NCI-H146 treated with DMSO at 0.1 percent for 48 hours (cell line): ENCODE measurements around the gene SNX6.
"Not testable (repeated sequence)": the region's sequence is repeated elsewhere in the genome, so short reads cannot be mapped to it uniquely, and the experiment has no call there.

Source experiments
- DNase-seq: peaks from one replicate; lab custom pipeline; 2025; ENCODE audit not compliant: unreplicated experiment; lab: John Stamatoyannopoulos, UW

The SNX6 gene

DNA sequence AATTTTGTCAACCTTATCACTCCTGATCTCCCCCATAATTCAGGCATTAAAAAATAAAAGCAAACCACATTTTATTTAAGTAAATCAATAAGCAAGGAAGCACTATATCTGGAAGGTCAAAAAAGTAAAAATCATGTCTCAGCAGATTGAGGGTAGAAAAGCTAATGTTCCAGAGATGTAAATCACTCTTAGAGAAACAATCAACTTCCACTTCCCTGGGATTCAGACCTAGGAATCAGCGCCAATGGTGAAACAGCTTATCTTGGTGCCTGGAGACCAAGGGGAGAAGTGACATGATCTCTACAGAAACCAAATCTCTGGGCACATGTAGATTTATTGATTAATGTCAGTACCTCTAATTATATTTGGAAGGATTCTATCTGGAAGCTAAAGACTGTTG lies 10.9 kb upstream of the SNX6 start:
- DNase-seq: no peak

DNA sequence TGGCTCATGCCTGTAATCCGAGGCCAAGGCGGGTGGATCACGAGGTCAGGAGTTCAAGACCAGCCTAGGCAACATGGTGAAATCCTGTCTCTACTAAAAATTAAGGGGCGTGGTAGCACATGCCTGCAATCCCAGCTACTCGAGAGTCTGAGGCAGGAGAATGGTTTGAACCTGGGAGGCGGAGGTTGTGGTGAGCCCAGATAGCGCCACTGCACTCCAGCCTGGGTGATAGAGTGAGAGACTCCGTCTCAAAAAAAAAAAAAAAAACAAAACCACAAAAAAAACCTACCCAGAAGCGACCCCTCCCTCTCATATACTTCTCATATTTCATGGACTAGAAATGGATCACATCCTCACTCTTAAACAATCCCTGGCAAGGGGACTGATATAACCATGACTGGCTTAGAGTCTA lies 4.4 kb upstream of the SNX6 start:
- not testable (repeated sequence) for DNase-seq

DNA sequence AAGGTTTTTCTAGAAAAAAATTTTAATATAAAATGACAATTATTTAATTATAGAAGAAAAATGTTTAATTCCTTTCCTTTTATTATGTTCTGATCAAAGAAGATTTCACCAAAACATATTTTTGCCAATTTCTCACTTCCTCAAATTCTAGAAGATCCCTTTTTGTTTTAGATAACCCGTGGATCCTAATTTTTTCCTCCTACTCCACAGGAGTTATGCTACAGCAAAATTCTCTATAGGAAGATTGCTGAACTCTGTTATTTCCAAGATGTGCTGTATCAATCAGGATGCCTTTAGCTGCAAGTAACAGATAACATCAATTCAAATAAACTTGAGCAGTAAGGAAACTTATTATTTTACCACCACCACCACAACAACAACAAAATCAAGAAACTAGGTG lies 3.8 kb upstream of the SNX6 start:
- no peak for DNase-seq

DNA sequence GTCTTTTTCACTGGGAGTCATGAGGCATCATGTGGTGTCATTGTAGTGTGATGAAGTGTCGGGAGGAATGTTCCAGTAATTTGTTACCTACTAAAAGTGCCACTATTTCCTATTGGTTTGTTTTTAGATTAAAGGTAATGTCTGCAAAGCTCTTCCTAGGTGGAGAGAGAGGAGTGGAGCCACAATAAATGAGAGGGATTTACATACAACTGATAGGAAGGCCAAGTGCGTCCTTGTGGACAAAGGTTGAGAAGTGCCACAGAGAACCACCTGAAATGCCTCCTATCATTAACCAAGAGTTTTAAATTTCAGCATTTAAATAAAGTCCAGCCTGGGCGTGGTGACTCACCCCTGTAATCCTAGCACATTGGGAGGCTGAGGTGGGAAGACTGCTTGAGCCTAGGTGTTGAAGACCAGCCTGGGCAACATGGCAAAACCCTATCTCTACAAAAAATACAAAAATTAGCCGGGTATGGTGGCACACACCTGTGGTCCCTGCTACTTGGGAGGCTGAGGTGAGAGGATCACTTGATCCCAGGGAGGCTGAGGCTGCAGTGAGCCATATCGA lies 2.5 kb upstream of the SNX6 start:
- no peak for DNase-seq

DNA sequence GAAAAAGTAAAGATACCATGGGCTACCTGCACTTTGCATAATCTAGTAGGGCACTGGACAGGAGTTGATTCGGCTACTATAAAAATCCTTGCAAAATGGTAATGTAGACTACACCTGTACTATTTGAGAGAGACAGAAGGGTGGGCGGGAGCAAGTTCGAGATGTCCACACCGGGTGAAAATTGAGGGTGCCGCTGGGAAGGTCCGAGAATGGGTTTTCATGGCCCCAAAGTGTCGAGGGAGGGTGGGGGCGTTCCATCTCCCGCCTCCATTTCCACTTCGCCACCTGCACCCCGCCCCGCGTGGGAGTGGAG lies 648 bp downstream of the SNX6 start:
- no peak for DNase-seq

DNA sequence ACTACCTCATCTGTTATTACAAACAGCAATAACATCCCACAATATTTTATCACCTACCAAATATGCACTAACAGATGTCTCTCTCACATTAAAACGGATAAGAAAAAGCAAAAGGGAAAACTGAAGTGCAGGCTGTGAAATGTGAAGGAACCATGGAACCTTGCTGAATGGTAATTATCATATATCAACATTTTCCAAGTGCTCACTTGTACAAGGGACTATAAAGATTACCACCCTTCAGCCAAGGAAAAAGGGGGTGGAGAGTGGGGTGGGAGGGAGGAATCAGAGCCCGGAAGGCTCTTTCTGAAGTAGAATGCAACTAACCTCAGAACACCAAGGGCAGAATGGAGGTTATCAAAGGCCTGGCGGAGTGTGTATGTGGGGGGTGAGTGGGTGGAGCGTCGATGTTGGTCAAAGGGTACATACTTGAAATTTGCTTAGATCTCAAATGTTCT lies 1.2 kb downstream of the SNX6 start:
- no peak for DNase-seq

DNA sequence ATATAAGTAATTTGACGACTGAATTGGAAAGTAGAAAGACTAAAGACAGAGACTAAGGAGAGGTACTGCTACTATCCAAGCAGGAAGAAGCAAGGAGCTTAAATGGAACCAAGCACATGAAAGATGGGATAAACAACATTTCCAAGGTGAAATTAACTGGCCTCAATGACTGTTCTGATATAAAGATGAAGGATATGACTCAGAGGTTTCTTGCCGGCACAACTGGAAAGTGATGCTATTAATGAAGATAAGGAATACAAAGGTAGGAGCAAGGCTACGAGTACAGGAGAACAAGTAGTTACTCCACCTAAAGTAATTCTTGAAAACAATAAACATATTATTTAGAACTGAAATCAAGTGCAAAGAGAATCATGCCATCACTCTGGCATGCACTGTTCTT lies 6.4 kb downstream of the SNX6 start:
- DNase-seq: no peak

DNA sequence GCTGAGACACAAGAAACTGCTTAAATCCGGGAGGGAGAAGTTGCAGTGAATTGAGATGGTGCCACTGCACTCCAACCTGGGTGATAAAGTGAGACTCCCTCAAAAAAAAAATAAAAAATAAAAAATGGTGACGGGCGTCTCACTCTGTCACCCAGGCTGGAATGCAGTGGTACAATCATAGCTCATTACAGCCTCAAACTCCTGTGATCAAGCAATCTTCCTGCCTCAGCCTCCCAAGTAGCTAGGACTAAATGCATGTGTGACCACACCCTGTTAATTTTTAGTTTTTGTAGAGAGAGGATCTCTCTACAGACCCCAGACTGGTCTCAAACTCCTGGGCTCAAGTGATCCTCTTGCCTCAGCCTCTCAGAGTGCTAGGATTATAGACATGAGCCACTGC lies 9.1 kb downstream of the SNX6 start:
- no peak for DNase-seq

DNA sequence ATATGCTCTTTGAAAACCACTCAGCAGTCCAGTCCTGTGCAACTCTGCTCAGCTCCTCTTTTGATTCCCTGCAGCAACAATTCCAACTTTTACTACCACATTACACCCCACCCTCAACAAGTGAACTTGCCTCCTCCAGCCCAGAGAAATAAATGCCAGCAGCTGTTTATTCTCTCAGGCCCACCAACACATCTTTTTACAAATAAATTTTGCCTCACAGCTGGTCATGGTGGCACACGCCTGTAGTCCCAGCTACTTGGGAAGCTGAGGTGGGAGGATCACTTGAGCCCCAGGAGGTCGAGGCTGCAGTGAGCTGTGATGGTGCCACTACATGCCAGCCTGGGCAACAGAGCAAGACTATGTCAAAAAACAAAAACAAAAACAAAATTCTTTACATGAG lies 9.8 kb downstream of the SNX6 start:
- no peak for DNase-seq

DNA sequence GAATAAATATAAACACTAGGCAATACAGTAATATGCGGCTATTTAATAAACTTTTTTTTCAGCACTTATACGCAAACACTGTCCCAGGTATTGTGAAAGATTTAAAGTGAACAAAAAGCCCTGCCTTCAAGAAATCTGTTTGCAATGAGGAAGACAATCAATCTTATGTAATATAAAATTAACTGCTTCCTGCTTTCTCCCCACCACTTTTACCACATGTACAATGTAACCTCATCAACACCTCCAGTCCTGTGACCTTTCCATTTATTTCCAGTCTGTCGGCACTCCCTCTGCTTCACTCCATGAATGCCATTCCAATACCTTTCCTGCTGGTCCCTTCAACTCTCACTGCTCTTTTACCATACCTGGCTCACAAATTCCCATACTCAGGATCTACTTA lies 10.5 kb downstream of the SNX6 start:
- no peak for DNase-seq

DNA sequence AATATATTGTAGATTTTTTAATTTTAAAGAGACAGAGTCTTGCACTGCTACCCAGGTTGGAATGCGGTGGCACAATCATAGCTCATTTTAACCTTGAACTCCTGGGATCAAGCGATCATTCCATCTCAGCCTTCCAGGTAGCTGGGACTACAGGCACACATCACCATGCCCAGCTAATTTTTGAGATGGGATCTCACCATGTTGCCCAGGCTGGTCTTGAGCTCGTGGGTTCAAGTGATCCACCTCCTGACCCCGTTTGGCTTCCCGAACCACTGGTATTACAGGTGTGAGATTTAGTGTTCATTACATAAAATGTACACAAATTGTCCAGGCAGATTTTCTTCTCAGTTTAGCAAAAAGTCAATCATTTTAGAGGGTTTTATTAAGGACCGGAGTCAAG lies 13.6 kb downstream of the SNX6 start:
- no peak for DNase-seq

DNA sequence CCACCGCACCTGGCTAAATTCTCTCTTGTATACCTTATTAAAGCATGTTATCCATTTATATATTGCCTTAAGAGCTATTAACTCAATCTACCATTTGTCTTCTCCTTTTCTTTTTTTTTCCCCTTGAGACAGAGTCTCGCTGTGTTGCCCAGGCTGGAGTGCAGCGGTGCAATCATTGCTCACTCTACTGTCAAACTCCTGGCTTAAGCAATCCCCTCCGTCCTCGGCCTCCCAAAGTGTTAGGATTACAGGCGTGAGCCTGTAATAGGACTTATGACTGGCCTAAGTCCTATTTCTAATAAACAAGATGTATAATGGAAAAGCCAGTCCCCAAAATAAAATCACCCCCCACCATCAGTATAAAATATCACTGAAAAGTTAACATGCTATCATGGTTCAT lies 14.4 kb downstream of the SNX6 start:
- DNase-seq: no peak

DNA sequence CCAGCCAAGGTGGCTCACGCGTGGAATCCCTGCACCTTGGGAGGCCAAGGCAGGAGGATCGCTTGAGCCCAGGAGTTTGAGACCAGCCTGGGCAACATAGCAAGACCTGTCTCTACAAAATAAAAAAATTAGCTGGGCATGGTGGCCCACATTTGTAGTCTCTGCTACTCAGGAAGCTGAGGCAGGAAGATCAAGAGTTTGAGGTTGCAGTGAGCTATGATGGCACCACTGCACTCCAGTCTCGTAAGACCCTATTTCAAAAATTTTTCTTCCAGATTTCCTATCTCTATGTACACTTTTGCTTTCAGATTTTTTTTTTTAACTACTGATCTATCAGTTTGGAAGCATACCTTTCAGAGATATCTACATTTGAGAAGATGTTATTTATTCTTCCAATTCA lies 15.3 kb downstream of the SNX6 start:
- DNase-seq: no peak

DNA sequence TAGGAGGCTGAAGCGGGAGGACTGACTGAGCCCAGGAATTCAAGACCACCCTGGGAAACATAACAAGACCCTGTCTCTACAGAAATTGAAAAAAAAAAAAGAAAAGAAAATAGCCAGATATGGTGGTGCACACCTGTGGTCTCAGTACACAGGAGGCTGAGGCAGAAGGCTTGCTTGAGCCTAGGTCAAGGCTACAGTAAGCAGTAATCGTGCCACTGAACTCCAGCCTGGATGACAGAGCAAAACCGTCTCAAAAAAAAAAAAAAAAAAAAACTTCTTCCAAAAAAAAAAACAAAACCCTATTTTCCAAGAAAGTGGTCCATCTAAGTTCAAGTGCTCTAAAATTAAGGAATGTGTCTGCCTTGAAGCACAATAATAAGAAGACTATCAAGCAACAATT lies 19.8 kb downstream of the SNX6 start:
- no peak for DNase-seq

DNA sequence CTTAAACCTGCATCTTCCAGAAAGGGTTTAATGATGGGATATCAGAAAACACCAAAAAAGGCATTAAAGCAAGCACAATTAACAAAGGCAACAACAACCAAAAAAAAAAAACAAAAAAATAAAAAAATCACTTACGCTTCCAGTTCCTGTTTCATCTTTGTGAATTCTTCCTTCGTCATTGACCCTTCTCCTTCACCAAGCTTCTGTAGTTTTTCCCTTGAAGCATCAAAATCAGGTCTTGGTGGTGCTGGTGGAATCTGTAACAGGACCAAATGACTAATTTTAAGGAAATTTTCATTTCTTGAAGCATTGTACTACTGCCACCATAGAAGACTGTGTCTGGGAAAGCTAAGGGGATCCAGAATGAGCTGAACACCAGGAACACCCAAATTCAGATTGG lies 24.5 kb downstream of the SNX6 start:
- no peak for DNase-seq

DNA sequence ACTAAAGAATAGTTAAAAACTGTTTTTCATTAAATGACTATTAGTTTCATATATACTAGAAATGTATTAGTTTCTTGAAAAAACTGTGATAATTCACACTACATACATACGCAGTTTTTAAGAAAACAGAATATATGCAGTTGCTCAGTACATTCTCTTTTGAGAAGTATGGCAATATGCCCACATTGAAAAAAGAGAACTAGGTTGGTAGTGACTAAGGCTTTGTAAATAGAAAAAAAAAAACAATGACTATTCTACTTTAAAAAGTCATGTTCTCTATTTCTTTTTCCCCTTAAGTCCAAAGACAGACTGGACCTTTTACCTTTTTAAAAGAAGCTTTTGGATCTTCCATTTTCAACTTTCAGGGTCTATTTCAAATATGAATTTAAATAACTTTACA lies 25.0 kb downstream of the SNX6 start:
- no peak for DNase-seq

DNA sequence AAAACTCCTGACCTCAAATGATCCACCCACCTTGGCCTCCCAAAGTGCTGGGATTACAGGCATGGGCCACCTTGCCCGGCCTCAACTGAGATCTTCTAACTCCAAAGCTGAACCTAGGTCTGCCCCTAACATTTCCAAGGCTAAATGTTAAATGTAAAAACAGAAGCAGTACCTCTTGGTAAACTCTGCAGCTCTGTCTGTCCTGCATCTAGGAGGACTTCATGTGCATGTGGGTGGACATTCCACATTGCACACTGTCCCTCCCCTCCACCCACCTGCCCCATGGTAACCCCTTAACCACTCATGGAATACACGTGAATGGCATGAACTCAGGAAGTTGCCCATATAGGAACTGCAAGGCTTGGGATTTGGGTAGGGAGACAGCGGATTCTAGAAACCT lies 33.1 kb downstream of the SNX6 start:
- DNase-seq: no peak

DNA sequence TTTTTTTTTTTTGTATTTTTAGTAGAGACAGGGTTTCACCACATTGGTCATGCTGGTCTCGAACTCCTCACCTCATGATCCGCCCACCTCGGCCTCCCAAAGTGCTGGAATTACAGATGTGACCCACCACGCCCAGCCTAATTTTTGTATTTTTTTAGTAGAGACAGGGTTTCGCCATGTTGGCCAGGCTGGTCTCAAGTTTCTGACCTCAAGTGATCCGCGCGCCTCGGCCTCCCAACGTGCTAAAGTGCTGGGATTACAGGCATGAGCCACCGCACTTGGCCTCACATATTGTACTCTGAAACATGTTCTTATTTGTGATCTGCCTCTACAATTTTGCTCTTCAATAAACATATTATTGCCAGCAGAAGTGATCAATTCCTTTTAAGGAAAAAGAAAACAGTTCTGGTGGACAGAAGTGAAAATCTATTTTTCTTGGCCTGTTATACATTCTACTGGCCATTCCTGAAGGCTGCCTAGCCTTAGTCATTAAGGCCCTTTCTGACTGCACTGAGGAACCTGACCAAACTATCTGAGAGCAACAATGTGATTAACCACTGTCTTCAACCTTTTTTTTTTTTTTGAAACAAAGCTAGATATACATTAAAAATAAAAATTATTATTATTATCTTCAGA lies 36.1 kb downstream of the SNX6 start:
- DNase-seq: no peak

DNA sequence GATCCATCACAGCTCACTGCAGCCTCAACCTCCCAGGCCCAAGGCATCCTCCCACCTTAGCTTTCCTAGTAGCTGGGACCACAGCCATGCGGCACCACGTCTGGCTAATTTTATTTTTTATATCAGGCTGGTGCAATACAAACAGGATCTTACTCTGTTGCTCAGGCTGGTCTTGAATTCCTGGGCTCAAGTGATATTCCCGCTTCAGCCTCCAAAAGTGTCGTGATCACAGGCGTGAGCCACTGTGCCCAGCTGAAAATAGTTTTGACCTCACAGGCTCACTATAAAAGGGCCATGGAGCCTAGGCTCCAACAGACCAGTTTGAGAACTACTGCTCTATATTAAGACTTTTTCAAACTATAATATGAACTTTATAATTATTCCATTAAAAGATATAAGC lies 37.3 kb downstream of the SNX6 start:
- no peak for DNase-seq

DNA sequence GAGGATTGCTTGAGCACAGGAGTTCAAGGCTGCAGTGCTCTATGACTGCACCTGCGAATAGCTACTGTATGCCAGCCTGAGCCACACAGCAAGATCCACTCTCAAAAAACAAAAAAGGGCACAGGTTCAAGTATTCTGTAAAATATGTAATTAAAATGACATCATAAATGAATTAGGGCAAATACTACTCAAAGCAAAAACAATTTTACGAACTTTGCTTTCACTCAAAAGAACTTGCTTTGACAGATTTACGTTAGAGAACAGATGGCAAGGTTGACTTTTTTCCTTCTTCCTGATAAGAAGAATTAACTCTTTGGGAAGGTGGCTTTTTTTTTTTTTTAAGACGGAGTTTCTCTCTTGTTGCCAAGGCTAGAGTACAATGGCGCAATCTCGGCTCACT lies 46.4 kb downstream of the SNX6 start:
- DNase-seq: no peak

DNA sequence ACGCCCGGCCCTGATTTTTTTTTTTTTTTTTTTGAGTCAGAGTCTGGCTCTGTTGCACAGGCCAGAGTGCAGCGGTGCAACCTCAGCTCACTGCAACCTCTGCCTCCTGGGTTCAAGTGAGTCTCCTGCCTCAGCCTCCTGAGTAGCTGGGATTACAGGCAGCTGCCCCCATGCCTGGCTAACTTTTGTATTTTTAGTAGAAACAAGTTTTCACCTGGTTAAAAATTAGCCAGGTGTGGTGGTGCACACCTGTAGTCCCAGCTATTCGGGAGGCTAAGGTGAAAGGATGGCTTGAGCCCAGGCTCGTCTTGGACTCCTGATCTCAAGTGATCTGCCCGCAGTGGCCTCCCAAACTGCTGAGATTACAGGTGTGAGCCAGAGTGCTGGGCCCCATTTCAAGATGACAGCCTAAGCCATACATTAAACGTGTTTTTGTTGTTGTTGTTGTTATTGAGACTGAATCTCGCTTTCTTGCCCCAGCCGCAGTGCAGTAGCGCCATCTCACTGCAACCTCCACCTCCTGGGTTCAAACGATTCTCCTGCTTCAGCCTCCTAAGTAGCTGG lies 47.7 kb downstream of the SNX6 start:
- DNase-seq: no peak

DNA sequence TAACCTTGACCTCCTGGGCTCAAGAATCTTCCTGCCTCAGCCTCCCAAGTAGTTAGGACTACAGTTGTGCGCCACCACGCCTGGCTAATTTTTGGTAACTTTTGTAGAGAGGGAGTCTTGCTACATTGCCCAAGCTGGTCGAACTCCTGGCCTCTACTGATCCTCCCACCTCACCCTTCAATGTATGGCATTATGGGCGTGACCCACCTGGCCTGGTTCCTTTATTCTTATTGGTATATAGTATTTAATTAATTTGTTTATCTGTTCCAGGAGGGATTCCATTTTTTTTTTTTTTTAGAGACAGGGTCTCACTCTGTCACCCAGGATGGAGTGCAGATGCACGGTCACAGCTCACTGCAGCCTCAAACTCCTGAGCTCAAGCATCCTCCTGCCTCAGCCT lies 49.6 kb downstream of the SNX6 start:
- no peak for DNase-seq

DNA sequence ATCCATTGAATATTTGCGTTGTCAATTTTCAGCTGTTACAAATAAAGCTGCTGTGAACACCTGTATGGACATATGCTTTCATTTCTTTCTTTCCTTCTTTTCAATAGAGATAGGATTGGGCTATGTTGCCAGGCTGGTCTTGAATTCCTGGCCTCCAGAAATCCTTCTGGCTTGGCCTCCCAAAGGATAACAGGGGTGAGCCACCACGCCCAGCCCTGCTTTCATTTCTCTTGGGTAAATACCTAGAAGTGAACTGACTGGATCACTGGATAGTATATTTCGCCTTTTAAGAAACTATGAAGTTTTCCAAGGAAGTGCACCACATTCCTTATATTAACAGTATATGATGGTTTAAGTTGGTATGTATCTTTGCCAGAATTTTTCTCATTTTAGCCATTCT lies 58.2 kb downstream of the SNX6 start:
- no peak for DNase-seq
